ENCODE results near the gene GFY. TPM values are rescaled to one million over a fixed set of nuclear protein-coding genes. Genes with fewer than 3 reads are reported as not detected.
A peak's percentile ranks its signal among the peaks of the same experiment; 100 is the strongest.

GFY gene
- total RNA-seq, 6 donors from 2014 or later: not detected

DNA sequence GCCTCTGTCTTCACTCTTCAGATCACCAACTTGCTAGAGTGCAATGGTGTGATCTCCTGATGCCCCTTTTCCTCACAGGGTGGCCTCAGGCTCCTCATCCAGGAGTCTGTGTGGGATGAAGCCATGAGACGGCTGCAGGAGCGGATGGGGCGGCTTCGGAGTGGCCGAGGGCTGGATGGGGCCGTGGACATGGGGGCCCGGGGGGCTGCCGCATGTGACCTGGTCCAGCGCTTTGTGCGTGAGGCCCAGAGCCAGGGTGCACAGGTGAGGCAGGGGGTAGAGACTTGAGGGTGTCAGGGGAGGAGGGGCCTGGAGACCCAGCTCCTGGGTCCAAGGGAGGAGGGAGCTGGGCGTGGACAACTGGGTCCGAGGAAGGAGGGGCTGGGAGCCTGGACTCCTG is 37.3 kb downstream of the GFY start:
- WGBS, 2 donors: 85 to 94% methylated on average over 9 to 12 of the region's 12 CpGs
- H3K36me3 ChIP-seq: peaks cover 0 to 63% (median 40%) of the 10 kb centered on the region in 4 donors
- no peak for TF ChIP-seq POLR2AphosphoS5 (IDR thresholded peaks at IDR 0.05)
- no peak for TF ChIP-seq EP300 (IDR thresholded peaks at IDR 0.05)
- TF ChIP-seq, protein P1, sequence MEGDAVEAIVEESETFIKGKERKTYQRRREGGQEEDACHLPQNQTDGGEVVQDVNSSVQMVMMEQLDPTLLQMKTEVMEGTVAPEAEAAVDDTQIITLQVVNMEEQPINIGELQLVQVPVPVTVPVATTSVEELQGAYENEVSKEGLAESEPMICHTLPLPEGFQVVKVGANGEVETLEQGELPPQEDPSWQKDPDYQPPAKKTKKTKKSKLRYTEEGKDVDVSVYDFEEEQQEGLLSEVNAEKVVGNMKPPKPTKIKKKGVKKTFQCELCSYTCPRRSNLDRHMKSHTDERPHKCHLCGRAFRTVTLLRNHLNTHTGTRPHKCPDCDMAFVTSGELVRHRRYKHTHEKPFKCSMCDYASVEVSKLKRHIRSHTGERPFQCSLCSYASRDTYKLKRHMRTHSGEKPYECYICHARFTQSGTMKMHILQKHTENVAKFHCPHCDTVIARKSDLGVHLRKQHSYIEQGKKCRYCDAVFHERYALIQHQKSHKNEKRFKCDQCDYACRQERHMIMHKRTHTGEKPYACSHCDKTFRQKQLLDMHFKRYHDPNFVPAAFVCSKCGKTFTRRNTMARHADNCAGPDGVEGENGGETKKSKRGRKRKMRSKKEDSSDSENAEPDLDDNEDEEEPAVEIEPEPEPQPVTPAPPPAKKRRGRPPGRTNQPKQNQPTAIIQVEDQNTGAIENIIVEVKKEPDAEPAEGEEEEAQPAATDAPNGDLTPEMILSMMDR (IDR thresholded peaks at IDR 0.05): no peak
- no peak for TF ChIP-seq POLR2A (IDR thresholded peaks at IDR 0.05)

DNA sequence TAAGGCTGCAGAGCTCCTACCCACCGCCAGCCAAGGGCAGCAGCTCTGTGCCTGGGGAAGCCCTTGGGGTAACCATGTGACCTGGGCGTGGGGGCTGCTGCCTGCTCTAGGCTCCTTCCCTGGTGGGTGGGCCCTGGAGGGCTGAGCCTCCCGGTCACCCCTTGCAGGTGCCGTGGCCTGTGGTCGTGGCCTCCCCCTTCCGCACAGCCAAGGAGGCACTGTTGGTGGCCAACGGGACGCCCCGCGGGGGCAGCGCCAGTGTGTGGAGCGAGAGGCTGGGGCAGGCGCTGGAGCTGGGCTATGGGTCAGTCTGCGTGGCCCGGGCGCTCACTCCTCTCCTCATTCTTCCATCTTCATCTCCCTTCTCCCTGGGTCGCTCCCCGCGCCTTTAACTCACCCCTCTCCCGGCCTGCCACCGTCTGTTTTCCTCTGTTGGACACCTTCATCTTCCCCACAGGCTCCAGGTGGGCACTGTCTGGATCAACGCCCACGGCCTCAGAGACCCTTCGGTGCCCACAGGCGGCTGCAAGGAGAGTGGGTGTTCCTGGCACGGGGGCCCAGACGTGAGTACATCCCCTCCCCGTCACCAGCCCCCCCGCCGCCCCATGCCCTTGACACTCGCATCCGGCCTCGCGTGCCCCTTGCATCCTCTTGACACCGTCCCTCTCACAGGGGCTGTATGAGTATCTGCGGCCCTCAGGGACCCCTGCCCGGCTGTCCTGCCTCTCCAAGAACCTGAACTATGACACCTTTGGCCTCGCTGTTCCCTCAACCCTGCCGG is 39.0 kb downstream of the GFY start:
- TF ChIP-seq, protein P1 (IDR thresholded peaks at IDR 0.05): no peak
- TF ChIP-seq POLR2A (IDR thresholded peaks at IDR 0.05): no peak
- TF ChIP-seq EP300 (IDR thresholded peaks at IDR 0.05): no peak
- no peak for TF ChIP-seq POLR2AphosphoS5 (IDR thresholded peaks at IDR 0.05)
- Histone ChIP-seq H3K4me1 (peaks cover 0 to 11% (median 9%) of the 10 kb centered on the region in 4 donors), H3K36me3 (peaks cover 0 to 60% (median 40%) of the 10 kb centered on the region in 4 donors), H3K4me3 (no peak overlapping the region), H3K27ac (no peak overlapping the region), H3K27me3 (no peaks in the 10 kb centered on the region), H3K9me3 (no peaks in the 10 kb centered on the region)
- no peak for ATAC-seq (ENCODE audit: low FRiP score in 2 of 2)
- peak in 1 of 2 donors; percentile 80 for DNase-seq
- 94 to 96% methylated on average over 30 to 37 of the region's 39 CpGs for WGBS, 2 donors

More for the DNA sequence above, 37.3 kb downstream of the GFY start:
- ATAC-seq (ENCODE audit: low FRiP score in 2 of 2) (no peak), DNase-seq (peak in 1 of 2 donors; percentile 67)
- Histone ChIP-seq H3K4me1 (peaks cover 0 to 9% (median 8%) of the 10 kb centered on the region in 4 donors), H3K9me3 (no peaks in the 10 kb centered on the region), H3K27me3 (no peaks in the 10 kb centered on the region), H3K4me3 (no peak overlapping the region), H3K27ac (no peak overlapping the region)

DNA sequence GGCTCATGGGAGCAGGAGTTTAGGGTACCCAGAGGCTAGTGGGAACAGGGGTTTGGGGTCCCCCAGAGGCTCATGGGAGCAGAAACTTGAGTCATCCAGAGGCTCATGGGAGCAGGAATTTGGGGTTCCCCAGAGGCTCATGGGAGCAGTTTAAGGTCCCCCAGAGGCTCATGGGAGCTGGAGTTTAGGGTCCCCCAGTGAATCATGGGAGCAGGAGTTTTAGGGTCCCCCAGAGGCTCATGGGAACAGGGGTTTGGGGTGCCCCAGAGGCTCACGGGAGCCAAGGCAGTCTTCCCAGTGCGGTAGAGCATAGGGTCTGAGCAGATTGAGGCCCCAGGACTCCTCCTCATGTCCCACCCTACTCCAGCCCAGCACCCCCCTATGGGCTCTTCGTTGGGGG is 40.2 kb downstream of the GFY start:
- ATAC-seq (ENCODE audit: low FRiP score in 2 of 2) (no peak), DNase-seq (no peak)
- no peaks in the 10 kb centered on the region for H3K27me3 ChIP-seq
- no peaks in the 10 kb centered on the region for H3K9me3 ChIP-seq
- WGBS, 2 donors: 92% methylated on average over 3 of the region's 3 CpGs; no CpG with 5 or more reads in 1 of the 2 donors
- H3K36me3 ChIP-seq: peaks cover 0 to 49% (median 33%) of the 10 kb centered on the region in 4 donors
- H3K27ac ChIP-seq: no peak overlapping the region
- H3K4me3 ChIP-seq: no peak overlapping the region
- TF ChIP-seq, protein P1 (IDR thresholded peaks at IDR 0.05): no peak
- no peak for TF ChIP-seq POLR2AphosphoS5 (IDR thresholded peaks at IDR 0.05)
- no peak for TF ChIP-seq POLR2A (IDR thresholded peaks at IDR 0.05)
- TF ChIP-seq EP300 (IDR thresholded peaks at IDR 0.05): no peak
- H3K4me1 ChIP-seq: peaks cover 0 to 18% (median 9%) of the 10 kb centered on the region in 4 donors

DNA sequence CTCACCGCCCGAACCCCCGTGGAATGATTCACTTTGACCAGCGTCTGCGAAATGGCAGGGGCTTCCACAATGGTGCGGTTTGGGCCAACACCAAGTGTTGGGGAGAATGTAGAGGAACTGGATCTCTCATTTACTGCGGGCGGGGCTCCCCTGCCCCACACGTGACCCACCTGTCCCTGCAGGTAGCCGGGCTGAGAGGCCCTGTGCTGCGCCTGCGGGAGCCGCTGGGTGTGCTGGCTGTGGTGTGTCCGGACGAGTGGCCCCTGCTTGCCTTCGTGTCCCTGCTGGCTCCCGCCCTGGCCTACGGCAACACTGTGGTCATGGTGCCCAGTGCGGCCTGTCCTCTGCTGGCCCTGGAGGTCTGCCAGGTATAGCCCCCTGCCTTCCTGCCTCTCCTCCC is 43.0 kb downstream of the GFY start:
- Histone ChIP-seq H3K4me3 (no peak overlapping the region), H3K36me3 (peaks cover 0 to 36% (median 23%) of the 10 kb centered on the region in 4 donors), H3K9me3 (no peaks in the 10 kb centered on the region), H3K4me1 (peaks cover 0 to 23% (median 11%) of the 10 kb centered on the region in 4 donors), H3K27me3 (no peaks in the 10 kb centered on the region), H3K27ac (peak overlapping the region in 2 of 4 donors; percentile 52 to 73)
- 94 to 95% methylated on average over 15 to 19 of the region's 19 CpGs for WGBS, 2 donors
- peak in 1 of 2 donors; percentile 75 for DNase-seq
- peak in 1 of 2 donors; percentile 6 for ATAC-seq (ENCODE audit: low FRiP score in 2 of 2)
- TF ChIP-seq, protein P1 (IDR thresholded peaks at IDR 0.05): no peak
- TF ChIP-seq POLR2AphosphoS5 (IDR thresholded peaks at IDR 0.05) (no peak), POLR2A (IDR thresholded peaks at IDR 0.05) (no peak), EP300 (IDR thresholded peaks at IDR 0.05) (no peak)

Measured in upper lobe of left lung (tissue), 6 donors.